Ascending aorta (tissue), 2 donors: ENCODE measurements around the gene CDK11A. TPM values are rescaled to one million over a fixed set of nuclear protein-coding genes. Genes with fewer than 3 reads are reported as not detected.
"Not testable (repeated sequence)": the region's sequence is repeated elsewhere in the genome, so short reads cannot be mapped to it uniquely, and the experiment has no call there.

Experiments used
- DNase-seq, 2 donors: peaks; one replicate each; pipeline ENCODE4 v3.0.0-alpha.2; 2019; ENCODE audit warnings: low spot score in 2 of 2
- H3K27ac ChIP-seq, 2 donors: fragments of 200-600 bp; sonication (generic); one replicate each; pipeline ENCODE4 v1.5.1; 2016 to 2017; ENCODE audit warnings: mild to moderate bottlenecking in 1 of 2
- H3K27me3 ChIP-seq: fragments of 200-600 bp; sonication (generic); one replicate; pipeline ENCODE4 v1.5.1; 2017
- H3K36me3 ChIP-seq, 2 donors: fragments of 200-600 bp; sonication (generic); one replicate each; pipeline ENCODE4 v1.5.1; 2016
- H3K4me1 ChIP-seq, 2 donors: fragments of 200-600 bp; sonication (generic); one replicate each; pipeline ENCODE4 v1.5.1; 2016 to 2017; ENCODE audit warnings: mild to moderate bottlenecking in 1 of 2
- H3K4me3 ChIP-seq, 2 donors: fragments of 200-600 bp; sonication (generic); one replicate each; pipeline ENCODE4 v1.5.1; 2016 to 2017; ENCODE audit warnings: mild to moderate bottlenecking in 1 of 2
- H3K9me3 ChIP-seq, 2 donors: fragments of 200-600 bp; sonication (generic); one replicate each; pipeline ENCODE4 v1.5.1; 2016
- intact Hi-C: fragments of 100-400 bp; cut with DNase I; formaldehyde crosslinking; loops from one replicate; pipeline ENCODE4 v1.15.1; 2023
- total RNA-seq: library from RNA; depleted of rRNA; stranded (reverse); fragments of >200 nt; gene quantifications from one replicate; pipeline ENCODE4 v1.1.0, GENCODE V29; 2016
- TF ChIP-seq, protein P1 (sequence below), 3 experiments: fragments of 200-600 bp in 2 of 3; fragments of 450-650 bp in 1 of 3; sonication (generic) in 2 of 3; IDR thresholded peaks; one replicate each; pipeline ENCODE4 v1.5.1; 2016 to 2019; ENCODE audit warnings: antibody characterized with exemption in 3 of 3, mild to moderate bottlenecking in 1 of 3, moderate library complexity in 1 of 3

The CDK11A gene
- total RNA-seq, 1 donor from 2014 or later, result 150 TPM

DNA sequence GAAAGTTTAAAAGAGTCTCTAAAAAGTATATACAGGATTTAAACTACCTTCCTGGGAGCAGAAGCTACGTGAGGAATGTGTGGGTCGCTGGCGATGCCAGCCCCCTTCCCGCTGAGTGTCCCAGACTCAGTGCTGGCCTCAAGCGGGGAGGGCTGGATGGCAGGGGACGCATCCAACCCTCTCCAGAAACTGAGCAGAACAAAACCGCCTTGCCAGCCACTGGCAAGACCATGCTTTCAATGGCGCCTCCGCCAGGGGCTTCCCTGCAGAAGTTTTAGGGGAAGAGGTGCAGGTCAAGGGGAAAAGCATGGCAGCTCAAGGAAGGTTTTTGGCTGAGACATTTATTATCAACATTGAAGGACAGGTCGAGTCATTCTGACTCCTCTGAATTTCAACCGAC, 28.0 kb upstream of the CDK11A start:
- DNase-seq, result no peak
- intact Hi-C loops, result no loop called here
- no peak overlapping the region for H3K27ac ChIP-seq
- TF ChIP-seq, protein P1, sequence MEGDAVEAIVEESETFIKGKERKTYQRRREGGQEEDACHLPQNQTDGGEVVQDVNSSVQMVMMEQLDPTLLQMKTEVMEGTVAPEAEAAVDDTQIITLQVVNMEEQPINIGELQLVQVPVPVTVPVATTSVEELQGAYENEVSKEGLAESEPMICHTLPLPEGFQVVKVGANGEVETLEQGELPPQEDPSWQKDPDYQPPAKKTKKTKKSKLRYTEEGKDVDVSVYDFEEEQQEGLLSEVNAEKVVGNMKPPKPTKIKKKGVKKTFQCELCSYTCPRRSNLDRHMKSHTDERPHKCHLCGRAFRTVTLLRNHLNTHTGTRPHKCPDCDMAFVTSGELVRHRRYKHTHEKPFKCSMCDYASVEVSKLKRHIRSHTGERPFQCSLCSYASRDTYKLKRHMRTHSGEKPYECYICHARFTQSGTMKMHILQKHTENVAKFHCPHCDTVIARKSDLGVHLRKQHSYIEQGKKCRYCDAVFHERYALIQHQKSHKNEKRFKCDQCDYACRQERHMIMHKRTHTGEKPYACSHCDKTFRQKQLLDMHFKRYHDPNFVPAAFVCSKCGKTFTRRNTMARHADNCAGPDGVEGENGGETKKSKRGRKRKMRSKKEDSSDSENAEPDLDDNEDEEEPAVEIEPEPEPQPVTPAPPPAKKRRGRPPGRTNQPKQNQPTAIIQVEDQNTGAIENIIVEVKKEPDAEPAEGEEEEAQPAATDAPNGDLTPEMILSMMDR (IDR thresholded peaks at IDR 0.05), result no peak
- no peak overlapping the region for H3K4me3 ChIP-seq
- no peaks in the 10 kb centered on the region for H3K9me3 ChIP-seq
- no peaks in the 10 kb centered on the region for H3K4me1 ChIP-seq
- peaks cover 50 to 52% of the 10 kb centered on the region in 2 donors for H3K36me3 ChIP-seq
- no peaks in the 10 kb centered on the region for H3K27me3 ChIP-seq

DNA sequence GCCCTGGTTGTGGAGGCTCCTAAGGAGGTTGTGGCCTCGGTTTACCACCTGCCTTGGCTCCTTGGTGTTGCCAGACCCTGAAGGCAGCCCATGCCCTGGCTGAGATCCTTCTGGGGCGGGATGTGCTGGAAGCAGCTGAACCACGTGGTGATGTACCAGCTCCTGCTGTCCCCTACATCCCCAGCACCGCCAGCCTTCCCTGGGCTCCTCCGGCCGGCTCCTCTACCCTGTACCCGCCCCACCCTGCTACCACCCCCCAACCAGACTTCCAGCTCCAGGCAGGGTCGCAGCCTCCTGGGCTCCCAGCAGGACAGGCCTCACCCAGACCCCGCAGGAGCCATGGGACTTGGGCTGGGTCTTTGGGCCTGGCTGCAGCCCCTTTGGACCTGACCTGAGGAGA, 25.8 kb upstream of the CDK11A start:
- not testable (repeated sequence) for DNase-seq, H3K27me3 ChIP-seq, H3K9me3 ChIP-seq, H3K4me3 ChIP-seq, H3K27ac ChIP-seq, H3K4me1 ChIP-seq
- intact Hi-C loops, result loop anchor here (10.0 kb wide), 1 partner anchor 55 kb away; the partner anchor contains the start of gene SLC35E2B
- H3K36me3 ChIP-seq, result peaks cover 27 to 30% of the 10 kb centered on the region in 2 donors

DNA sequence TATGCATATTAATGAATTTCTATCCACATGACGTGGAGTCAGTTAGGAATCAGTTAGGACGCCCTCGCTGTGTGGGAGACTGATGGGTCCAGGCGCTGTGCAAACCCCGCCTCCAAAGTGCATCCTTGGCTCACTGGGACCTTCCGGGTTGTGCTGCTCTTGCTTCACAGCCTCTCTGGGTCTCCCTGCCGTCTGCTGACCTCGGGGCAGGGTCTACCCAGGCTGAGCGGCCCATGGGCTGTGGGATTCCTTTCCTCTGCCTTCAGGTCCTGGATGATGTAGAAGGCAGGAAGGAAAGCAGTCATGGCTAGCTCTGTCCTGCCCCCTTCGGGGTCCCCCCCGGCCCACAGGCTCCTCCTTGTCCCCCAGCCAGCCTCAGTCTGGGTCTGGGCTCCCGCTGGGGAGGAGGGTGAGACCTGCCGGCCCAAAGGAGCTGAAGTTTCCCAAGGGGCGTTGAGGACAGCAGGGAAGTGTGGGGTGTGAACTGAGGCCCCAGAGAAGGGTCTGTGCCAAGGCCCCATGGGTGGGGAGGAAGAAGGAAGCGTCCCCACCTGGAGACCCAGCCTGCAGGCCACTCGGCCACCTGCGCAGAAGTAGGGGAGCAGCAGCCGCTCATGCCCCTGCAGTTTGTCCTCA, 24.6 kb upstream of the CDK11A start:
- H3K36me3 ChIP-seq, result peaks cover 16 to 18% of the 10 kb centered on the region in 2 donors
- no peak overlapping the region for H3K27ac ChIP-seq
- no peaks in the 10 kb centered on the region for H3K27me3 ChIP-seq
- intact Hi-C loops, result loop anchor here (10.0 kb wide), 1 partner anchor 54 kb away; the partner anchor contains the start of gene SLC35E2B
- H3K4me1 ChIP-seq, result no peaks in the 10 kb centered on the region
- DNase-seq, result no peak
- no peak overlapping the region for H3K4me3 ChIP-seq
- no peaks in the 10 kb centered on the region for H3K9me3 ChIP-seq
- TF ChIP-seq, protein P1 (IDR thresholded peaks at IDR 0.05), result no peak

DNA sequence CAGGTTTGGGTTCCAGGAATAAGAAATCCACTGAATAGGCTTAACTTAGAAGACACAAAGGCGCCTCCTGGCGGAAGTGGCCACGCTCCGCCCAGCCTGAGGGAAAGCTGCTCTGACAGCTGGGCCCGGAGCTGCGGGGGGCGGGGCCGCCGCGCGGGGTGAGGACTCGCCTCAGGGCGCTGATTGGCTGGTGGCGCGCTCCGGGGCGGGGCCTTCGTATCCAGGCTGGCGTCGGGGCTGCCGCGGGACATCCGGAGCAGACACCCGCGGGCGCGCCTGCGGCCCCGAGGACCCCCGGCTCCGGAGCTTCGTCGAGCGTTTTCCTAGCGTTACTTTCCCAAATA, 22.4 kb upstream of the CDK11A start:
- DNase-seq, H3K27me3 ChIP-seq, H3K9me3 ChIP-seq, H3K36me3 ChIP-seq, H3K4me1 ChIP-seq: not testable (repeated sequence)
- Histone ChIP-seq H3K4me3 (peak overlapping the region; percentile 60 to 77), H3K27ac (peak overlapping the region; percentile 95 to 96)
- intact Hi-C loops, result loop anchor here (10.0 kb wide), 1 partner anchor 52 kb away; the partner anchor contains the start of gene SLC35E2B

DNA sequence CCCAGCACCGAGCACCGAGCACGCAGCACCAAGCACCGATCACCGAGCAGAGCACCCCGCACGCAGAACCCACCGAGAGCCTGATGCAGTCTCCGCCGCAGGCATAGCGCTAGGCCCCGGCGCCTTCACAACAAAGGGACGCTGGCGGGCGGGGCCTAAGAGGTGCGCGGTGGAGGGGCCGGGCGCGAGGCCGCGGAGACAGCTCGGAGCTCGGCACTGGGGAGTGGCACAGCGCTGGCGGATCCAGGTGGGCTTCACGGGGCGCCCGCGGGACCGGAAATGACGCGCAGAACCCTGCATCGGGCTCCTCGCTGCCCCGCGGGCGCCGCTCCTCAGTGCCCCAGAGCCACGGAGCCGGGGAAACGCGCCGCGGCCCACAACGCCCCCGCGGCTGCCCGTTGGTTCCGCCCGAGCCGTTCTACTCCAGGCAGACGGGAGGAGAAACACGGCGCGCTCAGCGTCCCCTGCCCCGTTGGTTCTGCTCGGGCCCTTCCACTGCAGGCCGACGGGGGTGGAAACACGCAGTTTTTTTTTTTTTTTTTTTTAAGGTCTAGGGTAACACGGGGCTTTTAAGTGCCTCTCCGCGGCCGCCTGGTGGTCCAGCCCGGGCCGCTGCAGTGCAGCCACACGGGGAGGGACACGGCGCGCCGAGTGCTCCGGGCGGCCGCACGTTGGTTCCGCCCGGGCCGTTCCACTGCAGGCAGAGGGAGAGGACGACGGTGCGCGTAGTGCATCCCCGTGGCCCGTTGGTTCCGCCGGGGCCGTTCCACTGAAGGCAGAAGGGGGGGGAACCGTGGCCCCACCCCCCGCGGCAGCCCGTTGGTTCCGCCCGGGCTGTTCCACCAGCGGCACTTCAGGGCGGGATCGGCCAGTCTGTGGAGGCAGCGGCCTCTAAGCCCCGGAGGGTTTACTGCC, 21.8 kb upstream of the CDK11A start:
- TF ChIP-seq, protein P1 (IDR thresholded peaks at IDR 0.05), result peak in 1 of 3 experiments; percentile 76
- DNase-seq, result peak; percentile 49 to 91
- H3K27ac ChIP-seq, result peak overlapping the region; percentile 95 to 96
- intact Hi-C loops, result loop anchor here (10.0 kb wide), 1 partner anchor 51 kb away; the partner anchor contains the start of gene SLC35E2B
- not testable (repeated sequence) for H3K9me3 ChIP-seq, H3K4me1 ChIP-seq, H3K36me3 ChIP-seq, H3K27me3 ChIP-seq
- H3K4me3 ChIP-seq, result peak overlapping the region; percentile 60 to 77

DNA sequence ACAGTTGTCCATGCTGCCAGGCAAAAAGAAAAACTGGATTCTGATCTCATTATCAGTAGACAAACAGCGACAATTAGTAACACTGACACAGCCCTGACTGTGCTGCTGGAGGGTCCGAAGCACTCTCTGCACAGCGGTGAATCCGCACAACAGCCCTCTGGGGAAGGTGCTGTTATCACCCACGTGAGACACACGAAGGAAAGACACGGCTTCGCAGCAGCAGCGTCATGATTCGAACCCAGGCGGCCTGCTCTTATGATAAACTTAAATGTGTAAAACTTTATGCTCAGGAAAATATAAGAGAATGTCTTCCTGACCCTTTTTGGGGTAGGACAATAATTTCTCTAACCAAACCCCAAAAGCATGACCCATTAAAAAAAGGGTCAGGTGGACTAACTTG, 18.4 kb upstream of the CDK11A start:
- H3K36me3 ChIP-seq, H3K27me3 ChIP-seq, H3K9me3 ChIP-seq, H3K27ac ChIP-seq, H3K4me3 ChIP-seq, H3K4me1 ChIP-seq: not testable (repeated sequence)
- intact Hi-C loops, result loop anchor here (5.0 to 10.0 kb wide), 2 partner anchors 48 to 165 kb away; partner anchors contain the start of gene SLC35E2B
- peak in 1 of 2 donors; percentile 57 for DNase-seq

- not testable (repeated sequence) for H3K36me3 ChIP-seq, H3K27me3 ChIP-seq, DNase-seq, H3K4me3 ChIP-seq, H3K4me1 ChIP-seq, H3K9me3 ChIP-seq
- intact Hi-C loops, result loop anchor here (5.0 to 10.0 kb wide), 2 partner anchors 46 to 166 kb away; partner anchors contain the start of gene SLC35E2B
- H3K27ac ChIP-seq, result peak overlapping the region in 1 of 2 donors; percentile 34
Measured at GRCh38 chr1:1741013-1741412, 16.9 kb upstream of the CDK11A start.

- H3K4me1 ChIP-seq, H3K27ac ChIP-seq, H3K27me3 ChIP-seq, DNase-seq, H3K9me3 ChIP-seq, H3K4me3 ChIP-seq, intact Hi-C loops: not testable (repeated sequence)
- H3K36me3 ChIP-seq, result peaks cover 0 to 17% of the 10 kb centered on the region in 2 donors
Measured at GRCh38 chr1:1738799-1739337, 14.7 kb upstream of the CDK11A start.

DNA sequence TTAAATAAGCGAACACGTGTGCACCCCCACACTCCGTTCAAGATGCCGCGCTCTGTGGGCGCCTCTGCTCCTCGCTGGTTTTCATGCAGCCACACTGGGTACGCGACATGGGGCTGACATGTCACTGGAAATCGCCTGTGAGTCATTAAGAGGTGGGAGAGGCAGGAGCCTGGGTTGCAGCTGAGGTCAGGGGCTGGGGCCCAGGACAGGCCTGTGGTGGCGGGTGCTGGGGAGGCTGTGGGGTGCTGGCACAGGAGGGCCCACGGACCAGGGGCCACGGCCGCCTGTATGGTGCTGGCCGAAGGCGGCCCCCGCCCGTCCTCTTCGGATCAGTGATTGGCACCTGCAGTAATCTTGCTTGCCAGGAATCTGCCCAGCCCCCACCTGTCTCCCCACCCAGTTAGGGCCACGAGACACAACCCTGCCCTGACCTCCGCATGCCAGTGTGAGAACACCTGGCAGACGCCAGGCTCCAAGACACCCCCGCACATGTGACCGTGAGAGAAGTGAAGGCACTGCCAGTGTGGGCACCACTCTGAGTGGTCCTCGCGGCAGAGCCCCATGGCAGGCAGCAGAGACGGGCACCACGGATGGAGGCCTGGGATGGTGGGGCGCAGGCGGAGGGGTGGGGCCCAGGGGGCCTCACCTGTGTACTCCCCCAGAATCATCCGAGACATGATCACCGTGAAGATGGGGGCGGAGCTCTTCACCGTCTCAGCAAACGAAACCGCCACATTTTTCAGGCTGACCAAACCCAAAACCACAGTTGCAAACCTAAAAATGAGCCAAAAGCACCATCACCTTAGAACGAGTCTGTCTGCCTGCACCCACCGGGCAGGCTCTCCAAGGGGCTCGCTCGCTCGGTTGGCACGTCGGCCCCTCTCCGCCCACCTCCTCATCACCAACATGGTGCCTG, 13.8 kb upstream of the CDK11A start:
- intact Hi-C loops, H3K9me3 ChIP-seq, H3K27me3 ChIP-seq, H3K4me1 ChIP-seq, H3K4me3 ChIP-seq, DNase-seq, H3K27ac ChIP-seq: not testable (repeated sequence)
- peaks cover 7 to 27% of the 10 kb centered on the region in 2 donors for H3K36me3 ChIP-seq
